ENCODE results near the gene DDX1. TPM values are rescaled to one million over a fixed set of nuclear protein-coding genes. Genes with fewer than 3 reads are reported as not detected.

The DDX1 gene
- total and polyA plus RNA-seq, 9 of the 15 experiments (the other 6 are each of a cell fraction or from before 2014, with no cell fraction given) = 116 to 277 (median 232) TPM

- FAIRE-seq (no peak), ATAC-seq (no peak), DNase-seq (ENCODE audit: extremely low read depth in 1 of 4, low spot score in 3 of 4) (no peak)
- in situ Hi-C loops (cut with MboI) (no loop called here), intact Hi-C loops (cut with micrococcal nuclease) (no loop called here)
- TF ChIP-seq PML (IDR thresholded peaks at IDR 0.05; ENCODE audit: low read length) (no peak), RCOR1 (IDR thresholded peaks at IDR 0.05; ENCODE audit: borderline replicate concordance in 1 of 2, low read depth in 2 of 2, low read length in 2 of 2) (no peak), C11orf30 (IDR thresholded peaks at IDR 0.05; ENCODE audit: low read depth) (no peak), BCOR (IDR thresholded peaks at IDR 0.05) (no peak), RREB1 (CRISPR knock-in tag; IDR thresholded peaks at IDR 0.05) (no peak), ELK3 (CRISPR knock-in tag; IDR thresholded peaks at IDR 0.05) (no peak), ZNF239 (CRISPR knock-in tag; IDR thresholded peaks at IDR 0.05) (no peak), CREB5 (CRISPR knock-in tag; IDR thresholded peaks at IDR 0.05) (no peak), RB1 (IDR thresholded peaks at IDR 0.05; ENCODE audit: low read depth) (no peak), XRCC4 (IDR thresholded peaks at IDR 0.05; ENCODE audit: extremely low read depth, insufficient read depth, insufficient read length) (no peak)
- Histone ChIP-seq H3K4me2 (ENCODE audit: insufficient read depth, low read length) (no peak overlapping the region), H3K9me3 (replicated peaks; ENCODE audit: control insufficient read depth, insufficient read depth, low read depth, low read length) (no peaks in the 10 kb centered on the region), H3K27ac (ENCODE audit: extremely low read depth, low read depth, low read length) (no peak overlapping the region), H3K27me3 (ENCODE audit: control insufficient read depth in 2 of 2, insufficient read depth in 2 of 2, low read length in 2 of 2) (no peaks in the 10 kb centered on the region), H3K4me1 (replicated peaks in 1 of 2; ENCODE audit: control insufficient read depth in 2 of 2, insufficient read depth in 2 of 2, low read length in 2 of 2) (no peaks in the 10 kb centered on the region), H2AFZ (ENCODE audit: low read depth, low read length) (no peak overlapping the region), H3K36me3 (ENCODE audit: control insufficient read depth, insufficient read depth, low read length) (peaks cover 98% of the 10 kb centered on the region), H3K9ac (ENCODE audit: insufficient read depth in 1 of 2, low read depth in 2 of 2, low read length in 2 of 2) (no peak overlapping the region), H3K9me1 (ENCODE audit: control insufficient read depth, insufficient read depth, low read length) (no peaks in the 10 kb centered on the region), H4K20me1 (replicated peaks; ENCODE audit: control insufficient read depth, insufficient read depth, low read length) (no peaks in the 10 kb centered on the region), H3K79me2 (ENCODE audit: control insufficient read depth, insufficient read depth, low read length) (no peaks in the 10 kb centered on the region), H3K4me3 (no peak overlapping the region)
- ChIA-PET CTCF (ENCODE audit: low intra/inter-chr PET ratio) (no interaction called here), POLR2A (interaction anchor here (1.9 kb wide), 1 partner anchor 18 kb away, joined by 4 read pairs; no protein-coding TSS in a partner anchor)
- 93% methylated on average over 3 of the region's 3 CpGs for WGBS (ENCODE audit: insufficient coverage, low coverage, missing lambda C conversion rate)
- BruUV-seq (replicated peaks) = no TSS peak
These were observed 33.8 kb downstream of the DDX1 start for GRCh38 chr2:15625344-15626036.

Measured in K562 (cell line).